Suprapubic skin (tissue), 4 donors: ENCODE measurements around the gene CHST7.

Source experiments
- CTCF ChIP-seq, 2 donors: fragments of 200-600 bp in 1 of 2; fragments of 450-650 bp in 1 of 2; sonication (generic) in 1 of 2; IDR thresholded peaks; one replicate each; pipeline ENCODE4 v1.5.1; 2016 to 2019; ENCODE audit warnings: antibody characterized with exemption in 2 of 2, mild to moderate bottlenecking in 1 of 2, moderate library complexity in 1 of 2
- POLR2A ChIP-seq, 2 donors: fragments of 450-650 bp; IDR thresholded peaks; one replicate each; pipeline ENCODE4 v1.6.1; 2017; ENCODE audit warnings: antibody characterized with exemption in 2 of 2, mild to moderate bottlenecking in 2 of 2, moderate library complexity in 2 of 2
- POLR2AphosphoS5 ChIP-seq, 3 donors: sonication (generic); formaldehyde crosslinking; IDR thresholded peaks; one replicate each; pipeline ENCODE4 v1.6.1; 2017; ENCODE audit warnings: antibody characterized with exemption in 3 of 3

GRCh38 chrX:46545111-46546005 is 28.2 kb upstream of the CHST7 start, which contains the start of gene ZNF674:
- TF ChIP-seq CTCF (IDR thresholded peaks at IDR 0.05) (peak; percentile 11 to 19), POLR2AphosphoS5 (IDR thresholded peaks at IDR 0.05) (peak in 1 of 3 donors; percentile 54), POLR2A (IDR thresholded peaks at IDR 0.05) (peak in 1 of 2 donors; percentile 57)
